Thymus (tissue), 14 donors: ENCODE measurements around the gene FILIP1L. TPM values are rescaled to one million over a fixed set of nuclear protein-coding genes. Genes with fewer than 3 reads are reported as not detected.

Source experiments
- DNase-seq, 9 donors: peaks; one replicate each; pipeline ENCODE4 v3.0.0-alpha.2; 2013; ENCODE audit warnings: low spot score in 9 of 9, low read depth in 6 of 9, missing footprints in 1 of 9
- H3K27ac ChIP-seq, 2 donors: one replicate each; pipeline ENCODE4 v1.5.1; 2013; ENCODE audit warnings: control low read depth in 1 of 2, low read depth in 1 of 2, low read length in 1 of 2, mild to moderate bottlenecking in 1 of 2, moderate library complexity in 1 of 2
- H3K27me3 ChIP-seq, 2 donors: one replicate each; pipeline ENCODE4 v1.5.1; 2013; ENCODE audit warnings: low read length in 1 of 2; ENCODE audit not compliant: control insufficient read depth in 2 of 2, insufficient read depth in 1 of 2
- H3K36me3 ChIP-seq, 2 donors: one replicate each; pipeline ENCODE4 v1.5.1; 2013; ENCODE audit warnings: low read length in 1 of 2, mild to moderate bottlenecking in 1 of 2, moderate library complexity in 1 of 2; ENCODE audit not compliant: control insufficient read depth in 2 of 2, insufficient read depth in 2 of 2
- H3K4me1 ChIP-seq, 2 donors: one replicate each; pipeline ENCODE4 v1.5.1; 2013; ENCODE audit warnings: low read length in 2 of 2; ENCODE audit not compliant: control insufficient read depth in 2 of 2, insufficient read depth in 2 of 2
- H3K4me3 ChIP-seq, 2 donors: one replicate each; pipeline ENCODE4 v1.5.1; 2013; ENCODE audit warnings: low read length in 2 of 2, control low read depth in 1 of 2, mild to moderate bottlenecking in 1 of 2
- H3K9me3 ChIP-seq, 2 donors: one replicate each; pipeline ENCODE4 v1.5.1; 2013; ENCODE audit warnings: low read length in 1 of 2, mild to moderate bottlenecking in 1 of 2; ENCODE audit not compliant: control insufficient read depth in 2 of 2, insufficient read depth in 1 of 2
- WGBS: extraction: QIAGEN DNeasy Blood & Tissue Kit; methylation state at CpG from one replicate; pipeline ENCODE4 v1.1.7; 2013; 5-methylcytosine and 5-hydroxymethylcytosine counted together
- long read RNA-seq, 10 donors: transcript quantifications; one replicate each; lab custom pipeline, GENCODE V29; 2026
- polyA plus RNA-seq: library from polyadenylated mRNA; stranded (reverse); fragments of 200-250 nt; gene quantifications from one replicate; pipeline ENCODE4 v1.2.3, GENCODE V29; 2013
- total RNA-seq: library from RNA; stranded (reverse); fragments of 120-200 nt; gene quantifications from one replicate; pipeline ENCODE4 v1.2.4, GENCODE V29; 2013
- donor health status: healthy.

The FILIP1L gene
- total RNA-seq (6.6 TPM), polyA plus RNA-seq (15.5 TPM)
- long read RNA-seq, donor 1, partial matches to known transcripts = 0 of 1 reads
- long read RNA-seq, donor 1, other reads (novel, unspliced or antisense) = 0 of 1 reads
- long read RNA-seq, donor 2, transcript FILIP1L-203 (2 exons, 3,280 nt) = major isoform, 7 of 7 reads
- long read RNA-seq, donor 2, partial matches to known transcripts = 0 of 7 reads
- long read RNA-seq, donor 2, other reads (novel, unspliced or antisense) = 0 of 7 reads
- long read RNA-seq, donor 3, partial matches to known transcripts = 0 of 1 reads
- long read RNA-seq, donor 3, other reads (novel, unspliced or antisense) = 0 of 1 reads
- long read RNA-seq, donor 4, partial matches to known transcripts = 0 of 2 reads
- long read RNA-seq, donor 4, other reads (novel, unspliced or antisense) = 0 of 2 reads
- long read RNA-seq, donor 5, transcript FILIP1L-203 (2 exons, 3,280 nt) = major isoform, 5 of 15 reads
- long read RNA-seq, donor 5, partial matches to known transcripts = 10 of 15 reads
- long read RNA-seq, donor 5, other reads (novel, unspliced or antisense) = 0 of 15 reads
- long read RNA-seq, donor 6, partial matches to known transcripts = 0 of 1 reads
- long read RNA-seq, donor 6, other reads (novel, unspliced or antisense) = 0 of 1 reads
- long read RNA-seq, donor 7, partial matches to known transcripts = 0 of 3 reads
- long read RNA-seq, donor 7, other reads (novel, unspliced or antisense) = 0 of 3 reads
- long read RNA-seq, donor 8, partial matches to known transcripts = 8 of 11 reads
- long read RNA-seq, donor 8, other reads (novel, unspliced or antisense) = 0 of 11 reads
- long read RNA-seq, donor 9, partial matches to known transcripts = 0 of 2 reads
- long read RNA-seq, donor 9, other reads (novel, unspliced or antisense) = 0 of 2 reads
- long read RNA-seq, donor 10, transcript FILIP1L-203 (2 exons, 3,280 nt) = major isoform, 5 of 5 reads
- long read RNA-seq, donor 10, partial matches to known transcripts = 0 of 5 reads
- long read RNA-seq, donor 10, other reads (novel, unspliced or antisense) = 0 of 5 reads

DNA sequence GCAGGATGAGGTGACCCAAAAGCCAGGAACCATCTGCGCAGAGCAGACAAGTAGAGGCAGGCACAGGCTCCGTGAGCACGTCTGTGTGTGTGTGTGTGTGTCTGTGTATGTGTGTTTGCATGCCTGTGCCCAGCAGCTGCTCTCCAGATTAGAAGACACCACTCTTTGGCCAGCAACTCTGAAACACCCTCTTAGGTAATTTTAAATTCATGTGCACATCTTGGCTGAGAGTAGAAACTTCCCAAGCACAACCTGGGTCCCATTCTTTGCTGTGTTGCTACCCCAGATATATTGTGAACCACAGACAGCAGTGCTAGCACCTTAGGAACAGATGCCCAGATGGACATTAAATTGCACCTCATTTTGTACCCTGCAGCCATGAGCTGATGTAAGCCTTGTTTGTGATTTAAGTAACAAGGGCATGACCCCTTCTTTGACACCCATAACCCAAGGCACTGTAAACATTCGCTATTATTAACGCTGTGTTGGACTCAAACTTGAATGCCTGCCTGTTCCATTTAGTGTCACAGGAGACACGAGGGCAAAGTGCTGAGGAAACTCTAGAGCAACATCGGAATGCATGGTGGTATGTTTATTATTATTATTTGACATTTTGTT lies at the start of gene FILIP1L:
TSS of gene FILIP1L (minus strand) at position 89 of the 618 bp plus-strand sequence.
- Histone ChIP-seq H3K9me3 (no peaks in the 10 kb centered on the region), H3K27me3 (no peaks in the 10 kb centered on the region), H3K27ac (no peak within 1 kb of the TSS), H3K4me1 (no peaks in the 10 kb centered on the region), H3K4me3 (no peak within 1 kb of the TSS), H3K36me3 (no peaks in the 10 kb centered on the region)
- WGBS = 94% methylated on average over 7 of the region's 7 CpGs
- DNase-seq = no peak

DNA sequence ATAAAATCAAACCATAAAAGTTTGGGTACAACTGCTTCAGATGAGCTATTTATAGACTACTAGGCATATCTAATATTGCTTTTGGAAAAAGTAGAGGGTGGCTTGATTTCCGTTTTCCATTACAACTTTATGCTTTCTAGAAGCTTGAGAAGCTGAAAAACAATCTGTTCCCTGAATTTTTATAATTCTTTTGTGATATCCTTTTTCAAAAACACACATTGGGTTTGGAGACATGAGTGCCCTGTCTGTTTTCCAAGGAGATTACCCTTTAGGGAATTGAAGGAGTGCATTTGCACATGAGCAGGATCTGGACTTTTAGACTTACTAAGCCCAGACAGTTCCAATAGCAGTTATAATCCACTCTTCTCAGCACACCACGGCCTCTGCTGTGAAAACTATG lies 49.5 kb upstream of the FILIP1L start:
- DNase-seq = no peak
- Histone ChIP-seq H3K4me3 (no peak overlapping the region), H3K36me3 (peaks cover 0 to 4% of the 10 kb centered on the region in 2 donors), H3K27me3 (no peaks in the 10 kb centered on the region), H3K9me3 (no peaks in the 10 kb centered on the region), H3K4me1 (no peaks in the 10 kb centered on the region), H3K27ac (no peak overlapping the region)
- 93% methylated on average over 2 of the region's 2 CpGs for WGBS

DNA sequence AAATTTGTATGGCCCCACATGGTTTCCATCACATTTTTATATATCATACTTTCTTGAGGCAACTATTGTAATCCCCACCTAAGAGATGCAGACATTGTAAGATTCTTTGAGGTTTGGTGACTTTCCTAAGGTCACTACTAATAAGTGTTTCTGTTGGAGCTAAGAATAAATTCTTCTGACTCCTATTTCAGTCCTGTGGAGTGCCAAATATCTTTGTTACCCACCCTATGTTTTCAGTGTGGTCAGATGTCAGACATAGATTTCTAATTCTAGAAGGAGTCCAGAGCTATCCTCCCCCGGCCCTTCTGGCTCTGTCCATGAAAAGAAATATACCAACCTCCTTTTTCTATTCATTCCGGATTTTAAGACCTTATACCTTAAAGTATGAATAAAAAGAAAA lies 46.2 kb upstream of the FILIP1L start:
- Histone ChIP-seq H3K36me3 (peaks cover 0 to 4% of the 10 kb centered on the region in 2 donors), H3K27me3 (no peaks in the 10 kb centered on the region), H3K4me1 (no peaks in the 10 kb centered on the region), H3K27ac (no peak overlapping the region), H3K9me3 (peaks cover 1 to 7% of the 10 kb centered on the region in 2 donors), H3K4me3 (no peak overlapping the region)
- no peak for DNase-seq
- WGBS = 98% methylated on average over 2 of the region's 2 CpGs

DNA sequence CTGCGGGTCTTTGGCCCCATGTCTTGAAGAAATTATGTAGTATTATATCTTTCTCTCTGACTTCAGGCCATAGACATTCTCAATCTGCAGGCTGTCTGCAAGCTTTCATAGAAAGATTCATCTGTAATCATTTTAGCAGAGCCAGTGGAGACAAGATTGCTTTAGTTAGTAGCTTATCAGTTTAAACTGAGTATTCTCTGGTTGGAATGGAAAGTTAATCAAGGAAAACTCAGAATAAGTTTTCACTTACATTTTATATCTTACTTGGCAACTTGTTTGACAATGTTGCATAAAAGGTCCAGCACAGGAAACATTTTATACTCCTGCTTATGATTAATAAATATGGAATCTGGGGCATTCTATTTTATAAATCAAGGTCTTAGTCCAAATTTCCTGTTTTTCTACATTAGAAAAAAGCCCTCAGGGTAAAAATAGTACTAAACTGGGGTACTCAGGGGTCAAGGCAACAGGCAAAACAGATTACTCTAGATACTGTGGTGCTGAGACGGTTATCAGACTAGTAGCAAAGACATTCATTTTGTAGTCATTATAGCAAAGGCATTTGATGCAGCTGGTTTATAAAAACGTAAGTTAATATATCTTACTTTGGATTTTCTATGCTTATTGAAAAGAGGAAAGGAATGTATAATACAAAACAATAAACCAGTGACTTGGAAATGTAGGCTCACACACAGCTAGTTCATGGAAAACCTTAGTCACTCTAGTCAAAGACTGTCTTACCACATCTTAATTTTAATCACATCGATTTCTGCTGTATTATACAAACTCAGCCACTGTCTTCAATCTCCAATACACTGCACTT lies 45.2 kb upstream of the FILIP1L start:
- Histone ChIP-seq H3K9me3 (peaks cover 1 to 7% of the 10 kb centered on the region in 2 donors), H3K4me1 (no peaks in the 10 kb centered on the region), H3K27me3 (no peaks in the 10 kb centered on the region), H3K4me3 (no peak overlapping the region), H3K27ac (no peak overlapping the region), H3K36me3 (peaks cover 0 to 4% of the 10 kb centered on the region in 2 donors)
- WGBS = 94% methylated on average over 4 of the region's 4 CpGs
- no peak for DNase-seq

DNA sequence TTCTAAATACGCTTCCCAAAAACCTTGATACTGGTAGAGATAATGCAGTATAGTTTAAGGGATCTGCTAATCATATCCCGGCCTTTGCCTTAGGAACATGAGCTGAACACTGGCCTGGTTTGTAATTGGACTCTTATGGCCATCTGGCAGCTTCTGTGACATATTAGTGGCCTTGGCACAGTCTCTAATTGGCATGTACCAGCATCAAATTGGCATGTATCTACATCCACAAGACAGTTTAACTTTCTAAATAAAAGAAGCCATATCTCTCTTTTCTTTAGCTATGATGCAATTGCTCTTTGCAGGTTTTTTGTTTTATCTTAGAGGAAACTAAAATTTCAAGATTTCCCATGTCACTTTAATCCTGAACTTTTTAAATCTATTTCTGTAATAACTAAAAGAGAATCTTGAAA lies 44.6 kb upstream of the FILIP1L start:
- Histone ChIP-seq H3K4me1 (no peaks in the 10 kb centered on the region), H3K4me3 (no peak overlapping the region), H3K27ac (no peak overlapping the region), H3K36me3 (peaks cover 0 to 4% of the 10 kb centered on the region in 2 donors), H3K27me3 (no peaks in the 10 kb centered on the region), H3K9me3 (peaks cover 1 to 7% of the 10 kb centered on the region in 2 donors)
- WGBS = 77% methylated on average over 2 of the region's 2 CpGs
- no peak for DNase-seq

DNA sequence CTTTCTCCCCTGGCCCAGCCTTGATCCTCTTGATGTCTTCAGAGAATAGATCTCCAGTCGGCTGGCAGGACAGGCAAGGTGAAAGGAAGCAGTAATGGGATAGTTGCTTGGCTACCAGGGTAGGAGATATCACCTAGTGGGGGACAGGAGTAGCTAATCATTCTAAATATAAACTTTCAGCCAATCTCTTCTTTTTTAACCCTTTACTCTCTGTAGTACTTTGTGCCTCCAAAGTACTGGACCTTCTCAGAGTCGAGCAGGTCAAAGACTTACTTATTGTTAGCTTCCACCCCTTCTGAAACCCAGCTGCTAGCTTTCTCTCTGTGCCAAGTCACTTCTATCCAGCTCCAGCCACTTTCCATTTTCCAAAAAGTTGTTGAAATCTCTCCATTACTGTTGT lies 43.4 kb upstream of the FILIP1L start:
- Histone ChIP-seq H3K4me3 (no peak overlapping the region), H3K4me1 (no peaks in the 10 kb centered on the region), H3K27ac (no peak overlapping the region), H3K27me3 (no peaks in the 10 kb centered on the region), H3K36me3 (peaks cover 0 to 4% of the 10 kb centered on the region in 2 donors), H3K9me3 (peaks cover 1 to 7% of the 10 kb centered on the region in 2 donors)
- no peak for DNase-seq
- 94% methylated on average over 2 of the region's 2 CpGs for WGBS

DNA sequence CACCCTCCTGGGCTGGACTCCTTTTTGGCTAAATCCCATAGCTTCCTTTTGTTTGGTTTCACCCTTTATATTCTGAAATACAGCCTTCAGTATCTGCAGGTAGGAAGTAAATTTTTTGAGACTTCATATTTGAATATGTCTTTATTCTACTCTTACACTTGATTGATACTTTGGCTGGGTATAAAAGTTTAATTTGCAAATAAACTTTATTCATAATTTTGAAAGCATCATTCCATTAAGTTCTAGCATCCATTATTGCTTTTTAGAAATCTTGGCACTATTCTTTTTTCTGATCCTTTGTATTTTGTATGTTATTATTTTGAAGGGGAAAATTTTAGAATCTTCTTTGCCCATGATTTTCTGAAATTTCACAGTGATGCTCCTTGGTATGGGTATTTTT lies 41.3 kb upstream of the FILIP1L start:
- Histone ChIP-seq H3K4me3 (no peak overlapping the region), H3K36me3 (no peaks in the 10 kb centered on the region), H3K4me1 (no peaks in the 10 kb centered on the region), H3K9me3 (peaks cover 1 to 7% of the 10 kb centered on the region in 2 donors), H3K27ac (no peak overlapping the region), H3K27me3 (no peaks in the 10 kb centered on the region)
- no peak for DNase-seq

DNA sequence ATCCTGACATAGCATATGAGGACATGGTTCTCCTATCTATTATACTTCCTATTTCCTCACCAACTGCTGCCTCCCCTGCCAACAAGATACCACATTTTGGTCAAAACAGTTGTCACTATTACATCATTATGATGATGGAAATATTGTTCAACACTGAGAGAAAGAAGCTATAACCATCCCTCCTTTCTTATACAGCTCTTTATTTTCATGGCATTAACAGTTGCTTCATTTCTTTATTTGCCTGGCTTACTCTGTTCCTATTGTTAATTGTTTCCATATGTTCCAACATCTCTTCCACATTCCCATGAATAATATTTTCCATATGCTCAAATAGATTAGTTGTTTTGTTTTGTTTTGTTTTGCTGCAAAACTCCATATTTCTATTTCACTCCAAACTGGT lies 40.8 kb upstream of the FILIP1L start:
- H3K27ac ChIP-seq = no peak overlapping the region
- DNase-seq = no peak
- H3K27me3 ChIP-seq = no peaks in the 10 kb centered on the region
- peaks cover 1 to 7% of the 10 kb centered on the region in 2 donors for H3K9me3 ChIP-seq
- no peaks in the 10 kb centered on the region for H3K36me3 ChIP-seq
- H3K4me1 ChIP-seq = no peaks in the 10 kb centered on the region
- no peak overlapping the region for H3K4me3 ChIP-seq
